Measurements from ENCODE around the gene C16orf46.

C16orf46 gene

DNA sequence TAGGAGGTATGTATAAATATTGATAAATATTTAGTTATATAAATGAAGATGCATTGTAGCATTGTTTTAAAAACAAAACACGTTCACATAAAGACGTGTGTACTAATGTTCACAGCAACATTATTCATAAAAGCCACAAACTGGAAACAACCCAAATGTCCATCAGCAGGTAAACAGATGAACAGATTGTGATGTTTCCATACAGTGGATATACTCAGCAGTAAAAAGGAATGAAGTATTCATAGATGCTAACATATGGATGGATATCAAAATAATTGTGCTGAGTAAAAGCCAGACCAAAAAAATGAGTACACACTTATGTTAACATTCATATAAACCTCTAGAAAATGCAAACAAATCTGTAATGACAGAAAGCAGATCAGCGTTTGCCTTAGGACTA is 64.1 kb downstream of the C16orf46 start:
- no peak for DNase-seq (ENCODE audit: low read depth in 2 of 2)

Data from stimulated activated CD4-positive, alpha-beta T cell treated with anti-CD3 and anti-CD28 coated beads, Interleukin-1b, Interleukin-23, amount 100 ng/mL, for 1 hour (primary cell).